Measurements from ENCODE around the gene USP7. TPM values are rescaled to one million over a fixed set of nuclear protein-coding genes. Genes with fewer than 3 reads are reported as not detected.

The USP7 gene
- polyA plus RNA-seq, 1 donor (not counting 4 experiments of a cell fraction or from before 2014, with no cell fraction given) = 63.4 TPM

GRCh38 chr16:8869212-8869987, 94.3 kb downstream of the USP7 start:
- Histone ChIP-seq H3K9me1 (ENCODE audit: control insufficient read depth, extremely low read depth, insufficient read depth, low read length) (peaks cover 5% of the 10 kb centered on the region), H4K20me1 (ENCODE audit: control insufficient read depth, extremely low read depth, insufficient read depth, low read length) (peaks cover 12% of the 10 kb centered on the region), H3K27ac (ENCODE audit: control insufficient read depth, insufficient read depth, low read length) (peak overlapping the region; percentile 13), H3K27me3 (ENCODE audit: control insufficient read depth, extremely low read depth, insufficient read depth, low read length) (no peaks in the 10 kb centered on the region), H3K4me2 (ENCODE audit: control insufficient read depth, extremely low read depth, insufficient read depth, low read depth, low read length) (peak overlapping the region; percentile 76), H3K4me1 (ENCODE audit: control insufficient read depth, extremely low read depth, insufficient read depth, low read length) (peaks cover 35% of the 10 kb centered on the region), H3K4me3 (ENCODE audit: control insufficient read depth in 2 of 3, extremely low read depth in 1 of 3, insufficient read depth in 2 of 3, low read depth in 1 of 3, low read length in 3 of 3) (peak overlapping the region; percentile 57 to 59 (median 58)), H3K36me3 (ENCODE audit: control insufficient read depth in 2 of 2, extremely low read depth in 1 of 2, insufficient read depth in 2 of 2, low read length in 2 of 2) (peaks cover under 1 to 1% of the 10 kb centered on the region in 2 experiments), H3K79me2 (ENCODE audit: control insufficient read depth, insufficient read depth, low read length) (peaks cover 37% of the 10 kb centered on the region), H2AFZ (ENCODE audit: control insufficient read depth, low read length) (no peak overlapping the region), H3K9me3 (ENCODE audit: control insufficient read depth, low read depth, low read length) (no peaks in the 10 kb centered on the region), H3K9ac (ENCODE audit: control insufficient read depth, extremely low read depth, insufficient read depth, low read length) (peak overlapping the region; percentile 50)
- FAIRE-seq (no peak), DNase-seq (ENCODE audit: low read depth, low spot score) (no peak)
- TF ChIP-seq CTCF (optimal IDR thresholded peaks at IDR 0.05 in 1 of 3, IDR thresholded peaks at IDR 0.05 in 1 of 3, conservative IDR thresholded peaks at IDR 0.05 in 1 of 3; ENCODE audit: extremely low read depth in 1 of 3, insufficient read depth in 2 of 3, low read length in 3 of 3) (no peak), EZH2 (IDR thresholded peaks at IDR 0.05; ENCODE audit: low read length) (no peak)
- dilution Hi-C loops (cut with MboI; ENCODE audit: extremely low pct_ligation_motif_present, low sequenced_read_pairs) = no loop called here

DNA sequence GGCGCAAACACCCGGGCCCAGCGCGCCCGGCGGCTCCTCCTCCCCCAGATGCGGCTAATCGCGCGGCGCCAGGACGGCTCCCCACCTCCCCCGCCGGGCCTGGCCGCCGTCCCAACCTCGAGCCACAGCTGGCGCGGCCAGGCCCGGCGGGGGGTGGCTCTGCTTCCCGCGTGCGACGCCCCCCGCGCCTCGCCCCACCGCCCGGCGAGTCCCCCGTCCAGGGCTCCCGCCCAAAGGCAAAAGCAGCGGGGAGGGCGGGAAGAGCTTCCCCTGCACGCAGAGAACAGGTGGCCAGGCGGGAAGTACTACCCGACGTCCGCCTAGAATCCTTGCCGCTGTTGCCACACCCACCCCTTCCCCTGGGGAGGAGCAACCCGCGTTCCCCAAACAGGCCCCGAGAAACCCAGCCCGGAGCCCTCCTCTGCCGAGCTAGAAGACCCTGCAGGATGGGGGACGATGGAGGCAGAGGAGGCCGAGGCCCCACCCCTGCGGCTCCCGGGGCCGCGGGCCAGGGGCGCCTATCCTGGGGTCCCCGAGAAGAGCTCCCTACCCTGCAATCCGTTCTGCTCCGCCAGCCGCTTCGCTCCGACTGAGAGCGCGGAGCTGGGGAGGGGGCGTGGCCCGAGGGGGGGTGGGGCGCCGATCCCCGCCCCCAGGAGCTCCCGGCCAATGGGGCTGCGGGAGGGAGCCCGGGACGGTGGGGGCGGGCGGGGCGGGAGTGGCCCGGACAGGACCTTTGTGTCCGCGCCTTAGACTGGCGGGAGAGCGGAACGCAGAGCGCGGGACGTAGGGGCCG, 95.1 kb downstream of the USP7 start, which contains the start of gene CARHSP1:
Gene CARHSP1 (minus strand): TSS at position 591 of the 796 bp plus-strand sequence. CDS start 9,678 bp downstream, outside the sequence.
- peaks cover 45% of the 10 kb centered on the region for H3K79me2 ChIP-seq (ENCODE audit: control insufficient read depth, insufficient read depth, low read length)
- TF ChIP-seq CTCF (optimal IDR thresholded peaks at IDR 0.05 in 1 of 3, IDR thresholded peaks at IDR 0.05 in 1 of 3, conservative IDR thresholded peaks at IDR 0.05 in 1 of 3; ENCODE audit: extremely low read depth in 1 of 3, insufficient read depth in 2 of 3, low read length in 3 of 3) (no peak), EZH2 (IDR thresholded peaks at IDR 0.05; ENCODE audit: low read length) (no peak)
- H3K4me2 ChIP-seq (ENCODE audit: control insufficient read depth, extremely low read depth, insufficient read depth, low read depth, low read length) = peak within 1 kb of the TSS; percentile 93
- peaks cover 9% of the 10 kb centered on the region for H3K9me1 ChIP-seq (ENCODE audit: control insufficient read depth, extremely low read depth, insufficient read depth, low read length)
- H3K27ac ChIP-seq (ENCODE audit: control insufficient read depth, insufficient read depth, low read length) = peak within 1 kb of the TSS; percentile 70
- peaks cover 1 to 7% of the 10 kb centered on the region in 2 experiments for H3K36me3 ChIP-seq (ENCODE audit: control insufficient read depth in 2 of 2, extremely low read depth in 1 of 2, insufficient read depth in 2 of 2, low read length in 2 of 2)
- FAIRE-seq (no peak), DNase-seq (ENCODE audit: low read depth, low spot score) (no peak)
- H3K9me3 ChIP-seq (ENCODE audit: control insufficient read depth, low read depth, low read length) = no peaks in the 10 kb centered on the region
- H3K4me1 ChIP-seq (ENCODE audit: control insufficient read depth, extremely low read depth, insufficient read depth, low read length) = peaks cover 42% of the 10 kb centered on the region
- peak within 1 kb of the TSS; percentile 87 for H3K9ac ChIP-seq (ENCODE audit: control insufficient read depth, extremely low read depth, insufficient read depth, low read length)
- peak within 1 kb of the TSS; percentile 32 for H2AFZ ChIP-seq (ENCODE audit: control insufficient read depth, low read length)
- H3K4me3 ChIP-seq (ENCODE audit: control insufficient read depth in 2 of 3, extremely low read depth in 1 of 3, insufficient read depth in 2 of 3, low read depth in 1 of 3, low read length in 3 of 3) = peak within 1 kb of the TSS; percentile 58 to 85 (median 70)
- H4K20me1 ChIP-seq (ENCODE audit: control insufficient read depth, extremely low read depth, insufficient read depth, low read length) = peaks cover 19% of the 10 kb centered on the region
- H3K27me3 ChIP-seq (ENCODE audit: control insufficient read depth, extremely low read depth, insufficient read depth, low read length) = no peaks in the 10 kb centered on the region
- dilution Hi-C loops (cut with MboI; ENCODE audit: extremely low pct_ligation_motif_present, low sequenced_read_pairs) = no loop called here
